ENCODE measurements around the gene PLPPR4. TPM values are rescaled to one million over a fixed set of nuclear protein-coding genes. Genes with fewer than 3 reads are reported as not detected.

Gene PLPPR4
- total and polyA plus RNA-seq, 2 donors (not counting 1 experiment from before 2014, with no cell fraction given), result not detected

DNA sequence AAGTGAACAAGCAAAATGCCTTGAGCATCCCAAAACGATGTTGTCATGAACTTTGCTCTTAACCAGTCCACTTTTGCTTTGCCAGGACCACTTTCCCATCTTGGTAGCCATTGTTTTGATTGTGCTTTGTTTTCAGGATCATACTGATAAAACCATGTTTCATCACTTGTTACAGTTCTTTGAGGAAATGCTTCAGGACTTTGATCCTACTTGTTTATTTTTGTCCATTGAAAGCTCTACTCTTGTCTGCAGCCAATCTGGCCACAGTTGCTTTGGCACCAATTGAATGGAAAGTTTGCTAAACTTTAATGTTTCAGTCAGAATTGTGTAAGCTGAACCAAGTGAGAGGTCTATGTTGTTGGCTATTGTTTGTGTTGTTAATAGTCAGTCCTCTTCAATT lies 12.8 kb downstream of the PLPPR4 start:
- CTCF ChIA-PET, result no interaction called here
- POLR2A ChIA-PET, result no interaction called here
- intact Hi-C loops (cut with micrococcal nuclease), result no loop called here
- H3K9me3 ChIP-seq (ENCODE audit: control extremely low read depth in 1 of 3, control insufficient read depth in 2 of 3, insufficient read depth in 1 of 3, low read length in 2 of 3), result no peaks in the 10 kb centered on the region
- H3K27me3 Mint-ChIP-seq, result no peaks in the 10 kb centered on the region
- no peak overlapping the region for H3K4me3 ChIP-seq (ENCODE audit: control extremely low read depth in 1 of 5, extremely low read depth in 1 of 5, insufficient read depth in 1 of 5, low read depth in 2 of 5, low read length in 4 of 5)
- H3K79me2 ChIP-seq (ENCODE audit: control insufficient read depth, insufficient read depth, low read length), result no peaks in the 10 kb centered on the region
- H3K9me3 Mint-ChIP-seq (ENCODE audit: insufficient read depth), result no peaks in the 10 kb centered on the region
- TF ChIP-seq EZH2 (IDR thresholded peaks at IDR 0.05; ENCODE audit: borderline replicate concordance, insufficient read depth, low read depth, low read length, poor library complexity, severe bottlenecking), result no peak
- TF ChIP-seq, protein P1, sequence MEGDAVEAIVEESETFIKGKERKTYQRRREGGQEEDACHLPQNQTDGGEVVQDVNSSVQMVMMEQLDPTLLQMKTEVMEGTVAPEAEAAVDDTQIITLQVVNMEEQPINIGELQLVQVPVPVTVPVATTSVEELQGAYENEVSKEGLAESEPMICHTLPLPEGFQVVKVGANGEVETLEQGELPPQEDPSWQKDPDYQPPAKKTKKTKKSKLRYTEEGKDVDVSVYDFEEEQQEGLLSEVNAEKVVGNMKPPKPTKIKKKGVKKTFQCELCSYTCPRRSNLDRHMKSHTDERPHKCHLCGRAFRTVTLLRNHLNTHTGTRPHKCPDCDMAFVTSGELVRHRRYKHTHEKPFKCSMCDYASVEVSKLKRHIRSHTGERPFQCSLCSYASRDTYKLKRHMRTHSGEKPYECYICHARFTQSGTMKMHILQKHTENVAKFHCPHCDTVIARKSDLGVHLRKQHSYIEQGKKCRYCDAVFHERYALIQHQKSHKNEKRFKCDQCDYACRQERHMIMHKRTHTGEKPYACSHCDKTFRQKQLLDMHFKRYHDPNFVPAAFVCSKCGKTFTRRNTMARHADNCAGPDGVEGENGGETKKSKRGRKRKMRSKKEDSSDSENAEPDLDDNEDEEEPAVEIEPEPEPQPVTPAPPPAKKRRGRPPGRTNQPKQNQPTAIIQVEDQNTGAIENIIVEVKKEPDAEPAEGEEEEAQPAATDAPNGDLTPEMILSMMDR (IDR thresholded peaks at IDR 0.05), result no peak
- no peak overlapping the region for H2AFZ ChIP-seq (ENCODE audit: insufficient read depth, low read depth, low read length, poor library complexity, severe bottlenecking)
- no peaks in the 10 kb centered on the region for H3K36me3 ChIP-seq (replicated peaks in 1 of 2; ENCODE audit: control extremely low read depth in 1 of 2, control insufficient read depth in 1 of 2, extremely low read depth in 1 of 2, insufficient read depth in 2 of 2, low read length in 1 of 2)
- H3K27ac ChIP-seq (ENCODE audit: low read length in 2 of 2), result no peak overlapping the region
- ATAC-seq (ENCODE audit: low read depth) (no peak), DNase-seq (no peak)
- no peaks in the 10 kb centered on the region for H3K4me1 Mint-ChIP-seq
- H4K20me1 ChIP-seq (ENCODE audit: control insufficient read depth, insufficient read depth, low read length, poor library complexity, severe bottlenecking), result no peaks in the 10 kb centered on the region
- H3K4me3 Mint-ChIP-seq, result no peak overlapping the region
- no peaks in the 10 kb centered on the region for H3K4me1 ChIP-seq (ENCODE audit: control insufficient read depth in 2 of 2, insufficient read depth in 2 of 2, low read length in 2 of 2)
- no peaks in the 10 kb centered on the region for H3K27me3 ChIP-seq (replicated peaks in 1 of 4; ENCODE audit: control extremely low read depth in 1 of 4, control insufficient read depth in 3 of 4, insufficient read depth in 4 of 4, low read length in 3 of 4)
- no peak overlapping the region for H3K4me2 ChIP-seq (replicated peaks; ENCODE audit: low read depth, low read length, poor library complexity, severe bottlenecking)
- H3K27ac Mint-ChIP-seq, result no peak overlapping the region
- WGBS (ENCODE audit: insufficient coverage), result no CpG with 5 or more reads among the region's 1 CpG
- no peak overlapping the region for H3K9ac ChIP-seq (ENCODE audit: low read length)

DNA sequence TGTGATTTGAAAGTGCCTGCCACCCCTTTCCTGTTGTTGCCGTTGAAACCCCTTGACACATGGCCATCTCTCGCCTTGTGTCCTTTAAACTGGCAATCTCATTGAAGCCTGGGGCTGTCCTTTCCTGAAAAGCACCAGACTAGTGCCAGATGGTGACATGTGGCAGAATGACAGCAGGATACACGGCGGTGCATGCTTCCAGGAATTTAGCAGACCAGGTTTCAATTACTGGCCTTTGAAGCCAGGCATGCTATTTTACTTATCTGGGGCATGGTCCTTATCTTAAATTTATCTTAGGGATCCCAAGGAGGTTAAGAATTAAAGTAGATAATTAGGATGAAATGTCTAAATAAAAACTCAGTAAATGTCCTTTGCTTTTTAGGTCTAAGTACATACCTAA lies 15.2 kb downstream of the PLPPR4 start:
- Histone ChIP-seq H3K27me3 (replicated peaks in 1 of 4; ENCODE audit: control extremely low read depth in 1 of 4, control insufficient read depth in 3 of 4, insufficient read depth in 4 of 4, low read length in 3 of 4) (no peaks in the 10 kb centered on the region), H3K4me2 (replicated peaks; ENCODE audit: low read depth, low read length, poor library complexity, severe bottlenecking) (no peak overlapping the region), H3K4me1 (ENCODE audit: control insufficient read depth in 2 of 2, insufficient read depth in 2 of 2, low read length in 2 of 2) (no peaks in the 10 kb centered on the region), H3K27ac (ENCODE audit: low read length in 2 of 2) (no peak overlapping the region), H2AFZ (ENCODE audit: insufficient read depth, low read depth, low read length, poor library complexity, severe bottlenecking) (no peak overlapping the region), H4K20me1 (ENCODE audit: control insufficient read depth, insufficient read depth, low read length, poor library complexity, severe bottlenecking) (no peaks in the 10 kb centered on the region), H3K4me3 (ENCODE audit: control extremely low read depth in 1 of 5, extremely low read depth in 1 of 5, insufficient read depth in 1 of 5, low read depth in 2 of 5, low read length in 4 of 5) (no peak overlapping the region), H3K79me2 (ENCODE audit: control insufficient read depth, insufficient read depth, low read length) (no peaks in the 10 kb centered on the region), H3K9me3 (ENCODE audit: control extremely low read depth in 1 of 3, control insufficient read depth in 2 of 3, insufficient read depth in 1 of 3, low read length in 2 of 3) (no peaks in the 10 kb centered on the region), H3K9ac (ENCODE audit: low read length) (no peak overlapping the region), H3K36me3 (replicated peaks in 1 of 2; ENCODE audit: control extremely low read depth in 1 of 2, control insufficient read depth in 1 of 2, extremely low read depth in 1 of 2, insufficient read depth in 2 of 2, low read length in 1 of 2) (no peaks in the 10 kb centered on the region)
- Mint-ChIP-seq H3K9me3 (ENCODE audit: insufficient read depth) (no peaks in the 10 kb centered on the region), H3K27ac (no peak overlapping the region), H3K4me3 (no peak overlapping the region), H3K4me1 (no peaks in the 10 kb centered on the region), H3K27me3 (no peaks in the 10 kb centered on the region)
- CTCF ChIA-PET, result no interaction called here
- 62% methylated on average over 4 of the region's 4 CpGs for WGBS (ENCODE audit: insufficient coverage)
- no peak for ATAC-seq (ENCODE audit: low read depth)
- POLR2A ChIA-PET, result no interaction called here
- intact Hi-C loops (cut with micrococcal nuclease), result no loop called here
- DNase-seq, result no peak
- no peak for TF ChIP-seq EZH2 (IDR thresholded peaks at IDR 0.05; ENCODE audit: borderline replicate concordance, insufficient read depth, low read depth, low read length, poor library complexity, severe bottlenecking)
- TF ChIP-seq, protein P1 (IDR thresholded peaks at IDR 0.05), result no peak

Measured in B cell (primary cell).